Fibroblast of lung (primary cell): ENCODE results near the gene ZNF79. TPM values are rescaled to one million over a fixed set of nuclear protein-coding genes. Genes with fewer than 3 reads are reported as not detected.

Source experiments
- DNase-seq, 2 donors: peaks; one replicate each; pipeline versions ENCODE4 v3.0.0 to v3.0.0-alpha.2; 2010; ENCODE audit warnings: low read depth in 2 of 2
- H2AFZ ChIP-seq: 2 replicates; pipeline ENCODE4 v1.5.1; 2012; ENCODE audit warnings: low read length, control low read depth, inconsistent platforms
- H3K27ac ChIP-seq: 2 replicates; pipeline ENCODE4 v1.5.1; 2011; ENCODE audit warnings: low read length, control low read depth; ENCODE audit not compliant: insufficient read depth
- H3K27me3 ChIP-seq: 2 replicates; pipeline ENCODE4 v1.5.1; 2011; ENCODE audit warnings: mild to moderate bottlenecking, low read length; ENCODE audit not compliant: control insufficient read depth, insufficient read depth
- H3K36me3 ChIP-seq: 2 replicates; pipeline ENCODE4 v1.5.1; 2011; ENCODE audit warnings: low read length; ENCODE audit not compliant: control insufficient read depth, insufficient read depth
- H3K4me1 ChIP-seq: 2 replicates; pipeline ENCODE4 v1.5.1; 2011; ENCODE audit warnings: low read length; ENCODE audit not compliant: control insufficient read depth, insufficient read depth; ENCODE audit errors: extremely low read depth
- H3K4me2 ChIP-seq: 2 replicates; pipeline ENCODE4 v1.5.1; 2011; ENCODE audit warnings: low read length, control low read depth; ENCODE audit not compliant: insufficient read depth; ENCODE audit errors: extremely low read depth
- H3K4me3 ChIP-seq, 4 experiments: fragments of 200-600 bp in 1 of 4; sonication (generic) in 1 of 4; replicated peaks in 1 of 4; 2 replicates each; pipeline ENCODE4 v1.5.1; 2011 to 2016; ENCODE audit warnings: low read length in 4 of 4, low read depth in 3 of 4, mild to moderate bottlenecking in 3 of 4, control low read depth in 2 of 4, inconsistent platforms in 1 of 4, mixed read lengths in 1 of 4; ENCODE audit not compliant: insufficient read depth in 1 of 4; ENCODE audit errors: control extremely low read depth in 1 of 4
- H3K79me2 ChIP-seq: 2 replicates; pipeline ENCODE4 v1.5.1; 2012; ENCODE audit warnings: mild to moderate bottlenecking, low read length, inconsistent platforms; ENCODE audit not compliant: control insufficient read depth, insufficient read depth
- H3K9ac ChIP-seq: 2 replicates; pipeline ENCODE4 v1.5.1; 2011; ENCODE audit warnings: mild to moderate bottlenecking, low read length, control low read depth; ENCODE audit not compliant: insufficient read depth
- H3K9me3 ChIP-seq: 2 replicates; pipeline ENCODE4 v1.5.1; 2012; ENCODE audit warnings: low read depth, low read length; ENCODE audit not compliant: control insufficient read depth, insufficient read depth
- H4K20me1 ChIP-seq: 2 replicates; pipeline ENCODE4 v1.5.1; 2011; ENCODE audit warnings: low read length; ENCODE audit not compliant: control insufficient read depth, insufficient read depth; ENCODE audit errors: extremely low read depth
- EZH2 ChIP-seq: IDR thresholded peaks from 2 replicates; pipeline ENCODE4 v1.5.1; 2012; ENCODE audit warnings: low read length, control low read depth, mild to moderate bottlenecking; ENCODE audit errors: missing control alignments
- polyA plus RNA-seq, 2 donors: library from polyadenylated mRNA; depleted of rRNA in 1 of 2; stranded (reverse) in 1 of 2; unstranded in 1 of 2; fragments of >200 nt; gene quantifications; 2 replicates each; pipeline ENCODE4 v1.2.1, GENCODE V29; 2011 to 2012; ENCODE audit warnings: missing spikeins in 1 of 2
- total RNA-seq: library from RNA; depleted of rRNA; stranded (reverse); fragments of >200 nt; gene quantifications from 2 replicates; pipeline ENCODE4 v1.2.1, GENCODE V29; 2014
- TF ChIP-seq, protein P1 (sequence below), 2 donors: IDR thresholded peaks in 1 of 2; conservative IDR thresholded peaks in 1 of 2; 1 replicate in 1 of 2; 2 replicates in 1 of 2; pipeline ENCODE4 v1.5.1; 2011 to 2012; ENCODE audit warnings: low read length in 2 of 2, control low read depth in 1 of 2, inconsistent platforms in 1 of 2, low read depth in 1 of 2, mild to moderate bottlenecking in 1 of 2

ZNF79 gene
- total and polyA plus RNA-seq, 2 donors (not counting 1 experiment from before 2014, with no cell fraction given) = 4.9 to 15.0 TPM

DNA sequence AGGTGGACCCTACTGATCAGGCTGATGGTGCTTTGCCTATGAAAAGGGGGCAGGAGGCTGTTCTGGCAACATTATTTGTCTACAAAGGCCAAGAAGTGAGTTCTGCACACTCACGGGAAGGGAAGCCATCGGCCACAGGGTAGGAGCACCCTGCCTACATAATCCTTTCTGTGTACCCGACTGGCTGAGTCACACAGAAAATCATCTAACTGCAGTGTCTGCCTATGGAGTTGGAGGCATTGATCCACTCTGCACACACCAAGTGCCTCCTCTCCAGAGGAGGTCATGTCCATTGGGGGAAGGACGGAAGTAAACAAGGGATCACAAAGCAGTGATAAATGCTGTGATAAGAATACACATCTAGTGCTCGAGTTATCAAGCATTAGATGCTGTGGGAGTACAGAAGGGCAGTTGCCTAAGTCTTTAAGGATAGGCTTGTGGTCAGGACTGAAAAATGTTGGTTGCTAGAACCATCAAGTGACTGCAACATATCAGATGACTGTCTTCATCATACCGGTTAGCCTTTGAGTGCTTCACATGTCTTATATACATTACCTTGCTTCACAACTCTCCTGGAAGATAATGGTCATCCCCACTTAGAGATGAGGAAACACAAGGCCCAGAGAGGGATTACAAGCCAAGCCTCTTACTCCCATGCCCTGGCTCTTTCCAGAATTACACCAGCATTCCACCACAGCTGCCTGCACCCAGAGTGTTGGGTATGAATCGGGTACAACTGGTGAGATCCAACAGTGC lies 28.5 kb upstream of the ZNF79 start:
- peaks cover 1% of the 10 kb centered on the region for H3K79me2 ChIP-seq
- no peaks in the 10 kb centered on the region for H3K9me3 ChIP-seq
- H4K20me1 ChIP-seq = no peaks in the 10 kb centered on the region
- H2AFZ ChIP-seq = no peak overlapping the region
- no peak overlapping the region for H3K4me2 ChIP-seq
- no peaks in the 10 kb centered on the region for H3K27me3 ChIP-seq
- peak in 1 of 2 donors; percentile 2 for DNase-seq
- no peak overlapping the region for H3K4me3 ChIP-seq
- no peak overlapping the region for H3K27ac ChIP-seq
- H3K36me3 ChIP-seq = no peaks in the 10 kb centered on the region
- no peak for TF ChIP-seq EZH2
- TF ChIP-seq, protein P1, sequence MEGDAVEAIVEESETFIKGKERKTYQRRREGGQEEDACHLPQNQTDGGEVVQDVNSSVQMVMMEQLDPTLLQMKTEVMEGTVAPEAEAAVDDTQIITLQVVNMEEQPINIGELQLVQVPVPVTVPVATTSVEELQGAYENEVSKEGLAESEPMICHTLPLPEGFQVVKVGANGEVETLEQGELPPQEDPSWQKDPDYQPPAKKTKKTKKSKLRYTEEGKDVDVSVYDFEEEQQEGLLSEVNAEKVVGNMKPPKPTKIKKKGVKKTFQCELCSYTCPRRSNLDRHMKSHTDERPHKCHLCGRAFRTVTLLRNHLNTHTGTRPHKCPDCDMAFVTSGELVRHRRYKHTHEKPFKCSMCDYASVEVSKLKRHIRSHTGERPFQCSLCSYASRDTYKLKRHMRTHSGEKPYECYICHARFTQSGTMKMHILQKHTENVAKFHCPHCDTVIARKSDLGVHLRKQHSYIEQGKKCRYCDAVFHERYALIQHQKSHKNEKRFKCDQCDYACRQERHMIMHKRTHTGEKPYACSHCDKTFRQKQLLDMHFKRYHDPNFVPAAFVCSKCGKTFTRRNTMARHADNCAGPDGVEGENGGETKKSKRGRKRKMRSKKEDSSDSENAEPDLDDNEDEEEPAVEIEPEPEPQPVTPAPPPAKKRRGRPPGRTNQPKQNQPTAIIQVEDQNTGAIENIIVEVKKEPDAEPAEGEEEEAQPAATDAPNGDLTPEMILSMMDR (conservative IDR thresholded peaks at IDR 0.05 in 1 of 2, IDR thresholded peaks at IDR 0.05 in 1 of 2; ENCODE audit: low read depth in 1 of 2, low read length in 2 of 2) = no peak
- no peak overlapping the region for H3K9ac ChIP-seq
- no peaks in the 10 kb centered on the region for H3K4me1 ChIP-seq

DNA sequence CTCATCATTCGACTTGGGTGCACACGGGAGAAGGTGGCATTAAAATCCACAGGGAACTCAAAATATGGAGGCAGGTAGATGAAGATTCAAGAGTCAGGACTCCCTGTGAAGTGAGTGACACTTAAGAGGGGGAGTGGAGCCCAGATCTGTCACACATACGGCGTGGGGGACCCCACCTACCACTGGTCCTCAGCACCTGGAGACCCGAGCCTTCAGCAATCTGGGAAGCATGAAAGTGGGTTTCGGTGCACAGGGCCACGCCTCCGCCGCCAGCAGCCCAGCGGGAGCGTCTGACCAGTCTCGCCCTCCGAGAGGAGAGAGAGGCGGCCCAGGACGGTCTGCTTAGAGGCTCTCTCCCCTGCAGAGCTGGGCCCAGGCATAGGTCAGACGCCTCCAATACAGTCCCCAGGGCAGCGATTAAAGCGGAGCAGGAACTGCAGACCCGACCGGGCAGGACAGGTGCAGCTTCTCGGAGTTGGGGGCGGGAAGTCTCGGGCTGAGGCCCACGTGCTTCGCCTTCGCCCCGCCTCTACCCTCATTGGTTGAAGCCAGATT lies 27.9 kb upstream of the ZNF79 start:
- no peaks in the 10 kb centered on the region for H3K27me3 ChIP-seq
- peaks cover 1% of the 10 kb centered on the region for H3K79me2 ChIP-seq
- H3K4me2 ChIP-seq = peak overlapping the region; percentile 83
- no peaks in the 10 kb centered on the region for H3K9me3 ChIP-seq
- peak overlapping the region; percentile 73 for H2AFZ ChIP-seq
- no peak for TF ChIP-seq EZH2
- TF ChIP-seq, protein P1 (conservative IDR thresholded peaks at IDR 0.05 in 1 of 2, IDR thresholded peaks at IDR 0.05 in 1 of 2; ENCODE audit: low read depth in 1 of 2, low read length in 2 of 2) = no peak
- no peak for DNase-seq
- H4K20me1 ChIP-seq = no peaks in the 10 kb centered on the region
- no peaks in the 10 kb centered on the region for H3K4me1 ChIP-seq
- H3K9ac ChIP-seq = no peak overlapping the region
- peak overlapping the region; percentile 25 to 64 (median 42) for H3K4me3 ChIP-seq
- no peak overlapping the region for H3K27ac ChIP-seq
- no peaks in the 10 kb centered on the region for H3K36me3 ChIP-seq

DNA sequence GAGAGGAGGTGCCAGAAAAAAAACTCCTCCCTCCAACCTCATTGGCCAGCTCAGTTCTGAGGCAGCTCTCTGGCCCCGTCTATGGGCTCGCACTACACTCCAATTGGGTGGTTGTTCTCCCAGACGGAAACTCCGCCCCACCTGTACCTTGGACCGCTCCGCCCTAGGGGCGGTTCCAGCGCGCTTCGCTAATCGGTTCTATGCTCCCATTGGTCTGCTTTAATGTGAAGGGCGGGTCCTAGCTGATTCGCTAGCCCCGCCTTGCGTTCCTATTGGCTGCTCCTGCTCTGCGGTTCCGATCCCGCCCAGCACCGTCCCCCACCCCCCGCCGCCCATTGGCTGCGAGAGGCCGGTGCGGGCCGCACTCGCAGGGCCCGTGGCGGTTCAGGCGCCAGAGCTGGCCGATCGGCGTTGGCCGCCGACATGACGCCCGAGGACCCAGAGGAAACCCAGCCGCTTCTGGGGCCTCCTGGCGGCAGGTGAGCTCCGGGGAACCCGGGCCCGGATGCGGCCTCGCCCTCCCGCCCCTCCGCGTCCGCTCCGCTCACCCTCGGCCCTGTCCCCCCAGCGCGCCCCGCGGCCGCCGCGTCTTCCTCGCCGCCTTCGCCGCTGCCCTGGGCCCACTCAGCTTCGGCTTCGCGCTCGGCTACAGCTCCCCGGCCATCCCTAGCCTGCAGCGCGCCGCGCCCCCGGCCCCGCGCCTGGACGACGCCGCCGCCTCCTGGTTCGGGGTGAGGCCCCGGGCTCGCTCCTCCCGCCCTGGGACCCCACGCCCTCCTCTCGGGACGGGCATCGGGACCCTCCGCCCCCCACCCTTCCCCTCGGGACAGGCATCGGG lies 27.2 kb upstream of the ZNF79 start, which contains the start of gene SLC2A8:
TSS of gene SLC2A8 (plus strand) at position 362 of the 838 bp plus-strand sequence. CDS start at position 424, 62 bp downstream.
- peak within 1 kb of the TSS; percentile 87 for H3K4me2 ChIP-seq
- no peaks in the 10 kb centered on the region for H3K36me3 ChIP-seq
- no peaks in the 10 kb centered on the region for H4K20me1 ChIP-seq
- H2AFZ ChIP-seq = peak within 1 kb of the TSS; percentile 73
- H3K79me2 ChIP-seq = peaks cover 1% of the 10 kb centered on the region
- H3K27ac ChIP-seq = peak within 1 kb of the TSS; percentile 60
- H3K9me3 ChIP-seq = no peaks in the 10 kb centered on the region
- no peak for TF ChIP-seq EZH2
- TF ChIP-seq, protein P1 (conservative IDR thresholded peaks at IDR 0.05 in 1 of 2, IDR thresholded peaks at IDR 0.05 in 1 of 2; ENCODE audit: low read depth in 1 of 2, low read length in 2 of 2) = no peak
- H3K4me1 ChIP-seq = no peaks in the 10 kb centered on the region
- H3K27me3 ChIP-seq = no peaks in the 10 kb centered on the region
- peak; percentile 98 to 99 for DNase-seq
- H3K4me3 ChIP-seq = peak within 1 kb of the TSS; percentile 42 to 64 (median 58)
- H3K9ac ChIP-seq = peak within 1 kb of the TSS; percentile 65
